Cerebellar cortex (tissue), 1 donor: ENCODE measurements around the gene HMGXB3.

Experiments used
- DNase-seq: peaks from one replicate; pipeline ENCODE4 v3.0.0-alpha.2; 2015; ENCODE audit warnings: low spot score

HMGXB3 gene

GRCh38 chr5:150085950-150086715 is 85.6 kb downstream of the HMGXB3 start, which contains the start of gene CSF1R:
Gene CSF1R (minus strand): TSS chr5:150086554. CDS start chr5:150086427, 127 bp downstream.
- no peak for DNase-seq

- DNase-seq: no peak
Observed at GRCh38 chr5:150092159-150092787, 91.7 kb downstream of the HMGXB3 start.

- DNase-seq: no peak
Observed at GRCh38 chr5:150097152-150097551, 96.6 kb downstream of the HMGXB3 start.

GRCh38 chr5:150101023-150101422 is 100.5 kb downstream of the HMGXB3 start:
- no peak for DNase-seq
